Common myeloid progenitor, CD34-positive (primary cell): ENCODE results near the gene MPRIP.

Experiments
- CTCF ChIA-PET: fragments of 350-600 bp; sonication (Branson Sonifier 250); formaldehyde crosslinking; loops from one replicate; lab custom pipeline; 2021; ENCODE audit warnings: antibody characterized with exemption; lab: Charles Lee
- POLR2A ChIA-PET: fragments of 350-600 bp; sonication (Branson Sonifier 250); formaldehyde crosslinking; loops from one replicate; lab custom pipeline; 2021; ENCODE audit warnings: antibody characterized with exemption; lab: Charles Lee
- DNase-seq, 3 donors: peaks; one replicate each; pipeline versions ENCODE4 v3.0.0 to v3.0.0-alpha.2; 2013
- H3K27ac ChIP-seq, 2 experiments: 1 replicate in 1 of 2; 2 replicates in 1 of 2; pipeline ENCODE4 v1.7.0; 2013; ENCODE audit warnings: inconsistent platforms in 2 of 2, low read length in 2 of 2, mild to moderate bottlenecking in 2 of 2, low read depth in 1 of 2, moderate library complexity in 1 of 2; ENCODE audit not compliant: severe bottlenecking in 2 of 2, insufficient read depth in 1 of 2, poor library complexity in 1 of 2
- H3K27me3 ChIP-seq, 5 experiments: replicated peaks in 2 of 5; 1 replicate in 3 of 5; 2 replicates in 2 of 5; pipeline versions ENCODE4 v1.6.1 to v1.7.0; 2013; ENCODE audit warnings: low read length in 4 of 5, mild to moderate bottlenecking in 2 of 5, moderate library complexity in 2 of 5, inconsistent platforms in 1 of 5; ENCODE audit not compliant: insufficient read depth in 5 of 5, control insufficient read depth in 4 of 5
- H3K36me3 ChIP-seq, 4 experiments: 1 replicate in 2 of 4; 2 replicates in 2 of 4; pipeline versions ENCODE4 v1.6.1 to v1.7.0; 2013; ENCODE audit warnings: low read length in 3 of 4, control low read depth in 1 of 4, mild to moderate bottlenecking in 1 of 4; ENCODE audit not compliant: control insufficient read depth in 4 of 4, insufficient read depth in 4 of 4
- H3K4me1 ChIP-seq, 4 experiments: 1 replicate in 3 of 4; 2 replicates in 1 of 4; pipeline versions ENCODE4 v1.6.1 to v1.7.1; 2013; ENCODE audit warnings: low read length in 3 of 4, mild to moderate bottlenecking in 3 of 4, control low read depth in 1 of 4, inconsistent platforms in 1 of 4, moderate library complexity in 1 of 4; ENCODE audit not compliant: control insufficient read depth in 4 of 4, insufficient read depth in 4 of 4; ENCODE audit errors: control extremely low read depth in 1 of 4
- H3K4me3 ChIP-seq, 7 experiments: 1 replicate in 4 of 7; 2 replicates in 3 of 7; pipeline versions ENCODE4 v1.5.1 to v1.7.0; 2013; ENCODE audit warnings: mild to moderate bottlenecking in 7 of 7, low read length in 6 of 7, moderate library complexity in 6 of 7, inconsistent platforms in 2 of 7, low read depth in 2 of 7, control low read depth in 1 of 7; ENCODE audit not compliant: insufficient read depth in 4 of 7, control insufficient read depth in 1 of 7; ENCODE audit errors: extremely low read depth in 1 of 7
- H3K9me3 ChIP-seq, 5 experiments: 1 replicate in 4 of 5; 2 replicates in 1 of 5; pipeline versions ENCODE4 v1.6.1 to v1.7.1; 2013; ENCODE audit warnings: low read length in 4 of 5, mild to moderate bottlenecking in 2 of 5, inconsistent platforms in 1 of 5, low read depth in 1 of 5, moderate library complexity in 1 of 5; ENCODE audit not compliant: control insufficient read depth in 4 of 5, insufficient read depth in 2 of 5; ENCODE audit errors: control extremely low read depth in 1 of 5
- WGBS: methylation state at CpG from one replicate; pipeline ENCODE4 v1.1.5; 2013; ENCODE audit not compliant: insufficient coverage; 5-methylcytosine and 5-hydroxymethylcytosine counted together

Gene MPRIP

DNA sequence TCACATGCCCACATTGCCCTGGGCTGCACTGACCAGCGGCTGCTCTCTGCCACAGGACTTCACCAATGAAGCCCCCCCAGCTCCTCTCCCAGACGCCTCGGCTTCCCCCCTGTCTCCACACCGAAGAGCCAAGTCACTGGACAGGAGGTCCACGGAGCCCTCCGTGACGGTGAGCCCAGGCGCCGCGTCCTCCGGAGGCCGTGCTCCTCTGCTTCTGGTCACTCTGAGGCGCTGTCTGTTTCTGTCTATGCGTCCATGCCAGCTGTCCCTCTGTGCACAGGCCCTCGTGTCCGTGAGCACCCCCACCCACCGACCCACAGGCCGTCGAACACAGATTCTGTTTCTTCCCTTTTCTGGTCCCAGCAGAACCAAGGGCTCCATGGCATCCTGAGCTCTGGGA is 101.2 kb downstream of the MPRIP start:
- H3K4me1 ChIP-seq, result peaks cover 0 to 27% (median 12%) of the 10 kb centered on the region in 4 experiments
- 98% methylated on average over 13 of the region's 19 CpGs for WGBS
- no peaks in the 10 kb centered on the region for H3K27me3 ChIP-seq
- no peak overlapping the region for H3K4me3 ChIP-seq
- CTCF ChIA-PET, result interaction anchor here (0.6 to 2.5 kb wide), 5 partner anchors 8 to 143 kb away, joined by 3 to 13 read pairs (median 5); no protein-coding TSS in a partner anchor
- POLR2A ChIA-PET, result no interaction called here
- DNase-seq, result no peak
- H3K9me3 ChIP-seq, result no peaks in the 10 kb centered on the region
- H3K36me3 ChIP-seq, result peaks cover 4 to 97% (median 61%) of the 10 kb centered on the region in 4 experiments
- no peak overlapping the region for H3K27ac ChIP-seq

GRCh38 chr17:17144061-17144460 is 101.8 kb downstream of the MPRIP start:
- CTCF ChIA-PET, result interaction anchor here (0.6 to 2.5 kb wide), 5 partner anchors 9 to 144 kb away, joined by 3 to 13 read pairs (median 5); no protein-coding TSS in a partner anchor
- Histone ChIP-seq H3K4me1 (peaks cover 0 to 27% (median 12%) of the 10 kb centered on the region in 4 experiments), H3K4me3 (no peak overlapping the region), H3K27ac (no peak overlapping the region), H3K36me3 (peaks cover 4 to 96% (median 58%) of the 10 kb centered on the region in 4 experiments), H3K9me3 (no peaks in the 10 kb centered on the region), H3K27me3 (no peaks in the 10 kb centered on the region)
- WGBS, result 100% methylated on average over 3 of the region's 4 CpGs
- POLR2A ChIA-PET, result no interaction called here
- DNase-seq, result no peak

- H3K36me3 ChIP-seq, result peaks cover 4 to 90% (median 52%) of the 10 kb centered on the region in 4 experiments
- H3K4me1 ChIP-seq, result peaks cover 0 to 27% (median 12%) of the 10 kb centered on the region in 4 experiments
- peak overlapping the region in 1 of 2 experiments; percentile 57 for H3K27ac ChIP-seq
- CTCF ChIA-PET, result interaction anchor here (1.7 to 2.5 kb wide), 3 partner anchors 10 to 145 kb away, joined by 3 to 13 read pairs (median 9); no protein-coding TSS in a partner anchor
- WGBS, result 38% methylated on average over 13 of the region's 13 CpGs
- H3K27me3 ChIP-seq, result no peaks in the 10 kb centered on the region
- H3K4me3 ChIP-seq, result peak overlapping the region in 1 of 7 experiments; percentile 19
- H3K9me3 ChIP-seq, result no peaks in the 10 kb centered on the region
- POLR2A ChIA-PET, result no interaction called here
- DNase-seq, result peak in 2 of 3 donors; percentile 7 to 50
Observed at GRCh38 chr17:17144916-17145665, 102.8 kb downstream of the MPRIP start.

DNA sequence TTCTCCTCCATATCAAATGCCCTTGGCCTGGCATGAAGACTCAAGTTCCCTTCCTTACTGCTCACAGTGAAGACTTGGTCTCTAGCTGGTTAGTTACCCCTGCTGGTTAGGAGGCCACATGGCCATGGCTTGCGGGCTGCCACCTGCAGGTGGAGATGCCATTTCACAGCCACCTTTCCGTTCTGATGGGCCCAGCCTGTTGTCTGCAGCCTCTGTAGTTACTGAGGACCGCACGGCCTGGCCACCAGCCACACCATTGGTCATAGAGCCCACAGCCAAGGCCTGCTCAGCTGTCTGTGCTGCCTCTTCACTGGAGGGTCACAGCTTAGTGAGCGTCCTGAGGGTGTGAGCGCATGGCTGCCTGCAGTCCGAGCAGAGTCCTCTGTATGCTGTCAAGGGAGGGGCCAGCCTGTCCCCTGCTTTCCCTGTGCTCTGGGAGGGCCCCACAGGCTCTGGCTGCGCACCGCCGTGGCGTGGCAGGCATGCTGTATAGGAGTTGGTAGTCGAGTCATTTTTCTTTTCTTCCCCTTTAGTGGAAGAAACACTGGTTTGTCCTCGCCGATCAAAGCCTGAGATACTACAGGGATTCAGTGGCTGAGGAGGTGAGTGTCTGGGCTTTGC is 104.6 kb downstream of the MPRIP start:
- Histone ChIP-seq H3K36me3 (peaks cover 4 to 90% (median 46%) of the 10 kb centered on the region in 4 experiments), H3K4me1 (peaks cover 0 to 35% (median 19%) of the 10 kb centered on the region in 4 experiments), H3K27ac (no peak overlapping the region), H3K4me3 (no peak overlapping the region), H3K27me3 (no peaks in the 10 kb centered on the region), H3K9me3 (no peaks in the 10 kb centered on the region)
- WGBS, result 90% methylated on average over 10 of the region's 14 CpGs
- ChIA-PET POLR2A (no interaction called here), CTCF (interaction anchor here (0.8 kb wide), 1 partner anchor 9 kb away, joined by 4 read pairs; no protein-coding TSS in a partner anchor)
- DNase-seq, result peak; percentile 48 to 69 (median 67)

GRCh38 chr17:17147821-17148220 is 105.6 kb downstream of the MPRIP start:
- H3K4me3 ChIP-seq, result no peak overlapping the region
- H3K9me3 ChIP-seq, result no peaks in the 10 kb centered on the region
- DNase-seq, result no peak
- no peaks in the 10 kb centered on the region for H3K27me3 ChIP-seq
- H3K4me1 ChIP-seq, result peaks cover 0 to 44% (median 25%) of the 10 kb centered on the region in 4 experiments
- POLR2A ChIA-PET, result no interaction called here
- 100% methylated on average over 4 of the region's 5 CpGs for WGBS
- peaks cover 4 to 90% (median 42%) of the 10 kb centered on the region in 4 experiments for H3K36me3 ChIP-seq
- H3K27ac ChIP-seq, result no peak overlapping the region
- CTCF ChIA-PET, result no interaction called here

GRCh38 chr17:17149520-17150447 is 107.5 kb downstream of the MPRIP start:
- DNase-seq, result no peak
- 95% methylated on average over 8 of the region's 9 CpGs for WGBS
- Histone ChIP-seq H3K27me3 (no peaks in the 10 kb centered on the region), H3K36me3 (peaks cover 4 to 91% (median 48%) of the 10 kb centered on the region in 4 experiments), H3K27ac (no peak overlapping the region), H3K4me3 (no peak overlapping the region), H3K4me1 (peaks cover 0 to 48% (median 26%) of the 10 kb centered on the region in 4 experiments), H3K9me3 (no peaks in the 10 kb centered on the region)
- CTCF ChIA-PET, result interaction anchor here (0.9 kb wide), 1 partner anchor 158 kb away, joined by 3 read pairs; no protein-coding TSS in a partner anchor
- POLR2A ChIA-PET, result no interaction called here
